PFSK-1 (cell line): Measurements from ENCODE around the gene SETD5.

Experiments
- POLR2AphosphoS5 ChIP-seq: IDR thresholded peaks from 2 replicates; pipeline ENCODE4 v1.6.1; 2012; ENCODE audit warnings: low read depth, mild to moderate bottlenecking, control low read depth, low read length, moderate library complexity
- TAF1 ChIP-seq: IDR thresholded peaks from 2 replicates; pipeline ENCODE4 v1.6.1; 2012; ENCODE audit warnings: low read length, control low read depth, borderline replicate concordance; ENCODE audit not compliant: insufficient read depth

GRCh38 chr3:9390265-9390888, 7.0 kb upstream of the SETD5 start:
- TF ChIP-seq POLR2AphosphoS5, result 0 out of 2 replicates have a peak, but pooled peaks have one; percentile 18
- TF ChIP-seq TAF1, result no peak
